Kidney glomerular epithelial cell (primary cell): ENCODE measurements around the gene FPGS.
"Not testable (repeated sequence)": the region's sequence is repeated elsewhere in the genome, so short reads cannot be mapped to it uniquely, and the experiment has no call there.

Experiments
- DNase-seq: peaks from one replicate; lab custom pipeline; 2025; lab: John Stamatoyannopoulos, UW

The FPGS gene, protein sequence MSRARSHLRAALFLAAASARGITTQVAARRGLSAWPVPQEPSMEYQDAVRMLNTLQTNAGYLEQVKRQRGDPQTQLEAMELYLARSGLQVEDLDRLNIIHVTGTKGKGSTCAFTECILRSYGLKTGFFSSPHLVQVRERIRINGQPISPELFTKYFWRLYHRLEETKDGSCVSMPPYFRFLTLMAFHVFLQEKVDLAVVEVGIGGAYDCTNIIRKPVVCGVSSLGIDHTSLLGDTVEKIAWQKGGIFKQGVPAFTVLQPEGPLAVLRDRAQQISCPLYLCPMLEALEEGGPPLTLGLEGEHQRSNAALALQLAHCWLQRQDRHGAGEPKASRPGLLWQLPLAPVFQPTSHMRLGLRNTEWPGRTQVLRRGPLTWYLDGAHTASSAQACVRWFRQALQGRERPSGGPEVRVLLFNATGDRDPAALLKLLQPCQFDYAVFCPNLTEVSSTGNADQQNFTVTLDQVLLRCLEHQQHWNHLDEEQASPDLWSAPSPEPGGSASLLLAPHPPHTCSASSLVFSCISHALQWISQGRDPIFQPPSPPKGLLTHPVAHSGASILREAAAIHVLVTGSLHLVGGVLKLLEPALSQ

DNA sequence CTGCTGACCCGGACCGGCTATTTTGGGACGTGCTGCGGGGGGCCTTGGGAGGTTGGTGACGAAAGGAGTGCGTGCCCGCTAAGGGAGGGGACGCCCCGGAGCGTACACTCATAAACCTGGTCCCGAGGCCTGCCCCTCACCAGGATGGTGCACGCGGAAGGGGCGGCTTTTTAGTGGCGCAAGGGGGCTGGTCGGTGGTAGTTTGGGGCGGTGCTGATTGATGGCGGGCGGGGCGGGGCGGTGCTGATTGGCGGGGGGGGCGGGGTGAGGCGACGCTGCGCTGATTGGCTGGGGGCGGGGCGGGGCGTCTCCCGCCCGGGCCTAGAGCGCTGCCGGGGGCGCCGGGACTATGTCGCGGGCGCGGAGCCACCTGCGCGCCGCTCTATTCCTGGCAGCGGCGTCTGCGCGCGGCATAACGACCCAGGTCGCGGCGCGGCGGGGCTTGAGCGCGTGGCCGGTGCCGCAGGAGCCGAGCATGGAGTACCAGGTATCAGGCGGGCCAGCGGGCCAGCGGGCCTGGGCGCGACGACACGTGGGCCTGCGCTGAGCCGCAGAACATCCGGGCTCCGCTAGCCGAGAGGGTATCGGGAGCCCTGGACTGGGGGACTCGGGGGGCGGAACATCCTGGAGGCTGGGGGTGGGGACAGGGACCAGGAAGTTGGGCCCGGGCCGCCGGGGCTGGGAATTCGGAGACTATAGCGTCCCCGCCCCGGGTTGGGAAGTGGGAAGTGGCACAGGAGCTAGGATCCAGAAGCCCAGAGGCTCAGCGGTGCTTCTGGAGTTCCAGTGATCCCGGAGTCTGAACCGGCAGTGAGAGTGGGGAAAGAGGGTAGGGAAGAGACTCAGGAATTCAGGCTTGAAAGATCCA is at the start of gene FPGS:
TSS of gene FPGS (plus strand) at position 307 of the 868 bp plus-strand sequence. CDS start at position 350, 43 bp downstream.
- peak; percentile 60 for DNase-seq

- no peak for DNase-seq
Measured at GRCh38 chr9:127753148-127753547, 49.5 kb upstream of the FPGS start.

DNA sequence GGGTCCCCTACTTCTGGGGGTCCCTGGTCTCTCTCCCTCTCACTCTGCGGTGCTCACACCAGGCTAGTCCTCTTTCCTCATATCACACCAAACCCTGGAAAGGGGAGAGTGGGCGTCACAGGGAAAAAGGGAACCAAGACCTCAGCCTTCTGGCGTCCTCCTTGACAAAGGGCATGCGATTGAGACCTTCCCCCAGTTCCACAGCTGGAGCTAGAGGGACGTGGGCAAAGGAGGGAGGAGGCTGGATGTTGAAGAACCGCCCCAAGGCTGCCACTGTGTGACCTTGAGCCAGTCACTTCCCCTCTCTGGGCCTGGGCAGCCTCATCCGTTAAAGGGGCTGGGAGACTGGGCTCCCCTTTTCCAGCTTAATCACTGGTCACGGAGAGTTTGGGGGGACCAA is 49.1 kb upstream of the FPGS start:
- no peak for DNase-seq

- no peak for DNase-seq
Measured at GRCh38 chr9:127754099-127755060, 48.3 kb upstream of the FPGS start.

GRCh38 chr9:127755061-127756060 is 47.3 kb upstream of the FPGS start:
- no peak for DNase-seq

DNA sequence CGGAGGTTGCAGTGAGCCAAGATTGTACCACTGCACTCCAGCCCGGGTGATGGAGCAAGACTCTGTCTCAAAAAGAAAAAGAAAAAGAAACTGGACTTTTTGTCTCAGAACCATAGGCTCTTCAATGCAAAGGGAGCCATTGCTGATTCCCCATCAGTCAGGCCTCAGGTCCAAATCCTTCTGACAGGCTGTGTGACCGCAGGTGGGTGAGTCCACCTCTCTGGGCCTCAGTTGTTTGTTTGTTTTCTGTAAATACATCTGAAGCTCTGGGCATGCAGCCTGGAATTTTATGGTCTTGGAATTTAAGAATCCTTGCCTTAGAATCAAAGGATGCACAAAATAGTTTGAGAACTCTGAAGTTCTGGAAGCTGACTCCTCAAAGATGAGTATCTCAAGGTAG is 46.4 kb upstream of the FPGS start:
- DNase-seq: no peak

DNA sequence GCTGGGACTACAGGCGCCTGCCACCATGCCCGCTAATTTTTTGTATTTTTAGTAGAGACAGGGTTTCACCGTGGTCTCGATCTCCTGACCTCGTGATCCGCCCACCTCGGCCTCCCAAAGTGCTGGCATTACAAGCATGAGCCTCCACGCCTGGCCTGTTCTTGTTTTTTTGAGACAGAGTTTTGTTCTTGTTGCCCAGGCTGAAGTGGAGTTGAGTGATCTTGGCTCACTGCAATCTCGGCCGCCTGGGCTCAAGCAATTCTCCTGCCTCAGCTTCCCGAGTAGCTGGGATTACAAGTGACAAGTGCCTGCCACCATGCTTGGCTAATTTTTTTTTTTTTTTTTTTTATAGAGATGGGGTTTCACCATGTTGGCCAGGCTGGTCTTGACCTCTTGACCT is 45.9 kb upstream of the FPGS start:
- DNase-seq: not testable (repeated sequence)

- no peak for DNase-seq
Measured at GRCh38 chr9:127758843-127759242, 43.8 kb upstream of the FPGS start.

GRCh38 chr9:127761061-127761460 is 41.6 kb upstream of the FPGS start:
- DNase-seq: no peak

DNA sequence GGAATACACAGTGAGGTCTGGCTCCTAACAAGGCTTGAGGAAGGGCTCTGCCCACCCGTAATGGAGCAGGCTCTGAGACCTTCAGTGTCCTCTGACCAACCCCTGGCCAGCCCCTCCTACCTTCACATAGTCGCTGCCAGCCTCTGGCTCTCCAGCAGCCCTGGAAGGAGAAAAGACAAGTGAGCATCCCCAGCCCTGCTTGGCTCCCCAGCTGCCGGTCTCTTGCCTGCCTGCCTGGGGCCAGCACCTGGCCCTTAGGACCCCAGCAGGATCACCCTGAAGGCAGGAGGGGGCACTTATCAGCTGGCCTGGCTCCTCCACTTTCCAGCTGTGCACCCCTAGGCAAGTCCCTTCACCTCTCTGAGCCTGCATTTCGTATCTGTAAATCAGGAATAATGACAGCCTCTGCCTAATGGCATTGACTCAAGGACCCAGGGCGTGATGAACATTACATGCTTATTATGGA is 41.2 kb upstream of the FPGS start:
- no peak for DNase-seq

DNA sequence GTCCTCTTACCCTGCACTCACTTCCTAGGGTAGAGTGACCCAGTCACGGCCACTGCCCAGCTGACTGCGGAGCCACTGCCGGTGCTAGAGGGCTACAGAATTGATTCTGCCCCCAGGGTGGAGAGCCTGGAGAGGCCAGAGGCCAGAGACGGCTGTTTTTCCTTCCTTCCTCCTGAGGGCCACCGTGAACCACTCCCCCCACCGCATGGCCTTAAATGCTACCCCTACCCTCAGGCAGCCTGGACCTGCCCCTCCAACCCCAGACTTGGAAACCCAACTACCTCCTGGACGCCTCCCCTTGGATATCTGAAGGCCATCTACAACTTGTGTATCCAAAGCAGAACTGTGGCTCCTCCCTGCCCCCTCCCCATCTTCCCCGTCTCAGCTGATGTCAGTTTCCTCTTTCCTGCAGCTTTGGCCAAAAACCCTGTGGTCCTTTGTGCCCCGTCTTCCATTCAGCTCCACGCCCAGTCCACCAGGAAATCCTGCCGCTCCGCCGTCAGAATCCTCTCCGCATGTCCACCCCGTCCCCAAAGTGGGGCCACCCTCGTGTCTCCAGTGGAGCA is 40.5 kb upstream of the FPGS start:
- no peak for DNase-seq

DNA sequence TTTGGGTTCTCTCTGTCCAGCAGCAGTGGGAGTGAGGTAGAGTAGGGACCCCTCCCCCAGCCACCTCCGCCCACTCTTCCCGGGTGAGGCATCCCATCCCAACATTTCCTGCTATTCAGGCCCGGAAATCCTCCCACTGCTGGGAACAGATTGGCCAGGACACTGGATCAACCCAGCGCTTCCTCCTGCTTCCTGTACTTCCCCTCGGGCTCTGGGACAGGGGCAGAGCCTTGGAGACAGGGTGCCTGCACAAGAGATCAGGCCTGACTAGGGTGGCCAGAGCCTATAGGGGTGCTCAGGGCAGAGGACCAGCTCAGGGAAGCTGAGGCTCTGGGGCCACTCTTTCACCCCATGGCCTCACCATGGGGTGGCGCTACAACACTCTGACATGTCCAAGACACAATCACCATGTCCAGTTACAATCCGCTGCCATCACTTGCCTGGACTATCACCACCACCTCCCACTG is 38.7 kb upstream of the FPGS start:
- DNase-seq: no peak

DNA sequence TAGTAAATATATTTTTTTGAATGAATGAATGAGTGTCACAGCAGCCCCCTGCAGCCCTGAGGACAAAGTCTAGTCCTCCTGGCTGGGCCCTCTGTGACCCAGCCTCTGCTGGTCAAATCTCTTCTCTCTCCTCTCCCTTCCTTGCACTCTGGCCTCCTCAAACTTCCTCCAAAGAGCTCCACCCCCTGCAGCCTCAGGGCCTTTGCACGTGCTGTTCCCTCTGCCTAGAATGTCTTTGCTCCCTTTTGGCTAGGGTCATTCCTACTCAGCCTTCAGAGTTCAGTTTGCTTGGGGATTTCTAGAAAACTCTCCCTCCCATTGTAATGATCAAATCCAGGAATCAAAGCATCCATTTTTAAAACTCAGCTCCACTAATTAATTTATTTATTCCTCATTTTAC is 37.3 kb upstream of the FPGS start:
- no peak for DNase-seq

- DNase-seq: no peak
Measured at GRCh38 chr9:127767410-127767809, 35.3 kb upstream of the FPGS start.

GRCh38 chr9:127767909-127768331 is 34.8 kb upstream of the FPGS start:
- DNase-seq: no peak

GRCh38 chr9:127768698-127769097 is 34.0 kb upstream of the FPGS start:
- no peak for DNase-seq

- DNase-seq: no peak
Measured at GRCh38 chr9:127769101-127769500, 33.6 kb upstream of the FPGS start.

DNA sequence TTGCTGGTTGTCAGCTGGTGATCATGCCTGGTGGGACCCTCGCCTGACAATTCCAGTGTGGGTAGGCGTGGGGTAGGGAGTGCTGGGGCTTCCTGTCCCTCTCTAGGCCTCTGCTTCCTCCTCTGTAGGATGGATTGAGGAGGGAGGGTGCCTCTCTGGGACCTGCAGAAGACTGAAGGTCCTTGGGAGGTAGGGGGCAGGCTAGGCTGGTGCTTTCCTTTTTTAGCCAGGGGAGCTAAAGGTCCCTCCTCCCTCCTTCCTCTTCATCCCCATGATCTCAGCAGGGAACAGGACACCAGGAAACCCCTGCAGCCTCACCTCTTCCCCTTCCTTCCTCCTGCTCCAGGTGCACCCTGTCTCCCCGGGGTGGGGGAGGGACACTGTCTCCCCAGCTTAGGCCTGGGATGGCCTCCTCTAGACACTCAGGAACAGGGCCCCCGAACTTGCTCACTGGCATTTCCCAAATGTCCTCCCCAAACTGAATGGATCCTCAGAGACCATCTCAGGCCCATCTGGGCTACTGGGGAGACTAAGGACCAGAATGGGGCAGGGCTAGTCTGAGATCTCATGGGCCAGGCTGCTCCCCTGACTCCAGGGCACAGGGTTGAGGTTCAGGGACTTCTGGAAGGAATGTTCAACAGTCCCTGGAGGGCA is 32.6 kb upstream of the FPGS start:
- no peak for DNase-seq

- DNase-seq: no peak
Measured at GRCh38 chr9:127770583-127770904, 32.1 kb upstream of the FPGS start.
